ENCODE data around the gene NAB2. TPM values are rescaled to one million over a fixed set of nuclear protein-coding genes. Genes with fewer than 3 reads are reported as not detected.

NAB2 gene
- total RNA-seq, 4 donors from 2014 or later: 7.4 to 17.0 (median 10.3) TPM

- Histone ChIP-seq H3K27ac (peak within 1 kb of the TSS; percentile 84 to 99 (median 92)), H3K27me3 (no peaks in the 10 kb centered on the region), H3K9me3 (no peaks in the 10 kb centered on the region), H3K36me3 (no peaks in the 10 kb centered on the region), H3K4me1 (peaks cover 0 to 47% (median 9%) of the 10 kb centered on the region in 4 donors), H3K4me3 (peak within 1 kb of the TSS; percentile 65 to 92 (median 78))
- DNase-seq: peak; percentile 70 to 91 (median 87)
- peak; percentile 51 to 85 for TF ChIP-seq POLR2A (IDR thresholded peaks at IDR 0.05)
- no peak for TF ChIP-seq CTCF (IDR thresholded peaks at IDR 0.05)
Measured at GRCh38 chr12:57127726-57128518, 39.0 kb downstream of the NAB2 start, which contains the start of gene LRP1. Gene LRP1 (plus strand): TSS chr12:57128483. CDS start chr12:57128965, 482 bp downstream.

GRCh38 chr12:57128519-57129247 is 39.8 kb downstream of the NAB2 start:
- peak overlapping the region; percentile 84 to 99 (median 92) for H3K27ac ChIP-seq
- peak overlapping the region; percentile 65 to 92 (median 78) for H3K4me3 ChIP-seq
- no peaks in the 10 kb centered on the region for H3K9me3 ChIP-seq
- H3K27me3 ChIP-seq: no peaks in the 10 kb centered on the region
- no peaks in the 10 kb centered on the region for H3K36me3 ChIP-seq
- TF ChIP-seq POLR2A (IDR thresholded peaks at IDR 0.05): no peak
- no peak for TF ChIP-seq CTCF (IDR thresholded peaks at IDR 0.05)
- peaks cover 0 to 53% (median 9%) of the 10 kb centered on the region in 4 donors for H3K4me1 ChIP-seq
- peak in 1 of 3 donors; percentile 49 for DNase-seq

- Histone ChIP-seq H3K27me3 (no peaks in the 10 kb centered on the region), H3K9me3 (no peaks in the 10 kb centered on the region), H3K27ac (peak overlapping the region; percentile 84 to 99 (median 92)), H3K4me3 (peak overlapping the region; percentile 65 to 92 (median 78)), H3K4me1 (peaks cover 0 to 60% (median 9%) of the 10 kb centered on the region in 4 donors), H3K36me3 (no peaks in the 10 kb centered on the region)
- no peak for TF ChIP-seq CTCF (IDR thresholded peaks at IDR 0.05)
- TF ChIP-seq POLR2A (IDR thresholded peaks at IDR 0.05): no peak
- DNase-seq: no peak
Measured at GRCh38 chr12:57129321-57129842, 40.5 kb downstream of the NAB2 start.

GRCh38 chr12:57129889-57130288 is 41.0 kb downstream of the NAB2 start:
- H3K4me1 ChIP-seq: peaks cover 0 to 63% (median 9%) of the 10 kb centered on the region in 4 donors
- no peaks in the 10 kb centered on the region for H3K36me3 ChIP-seq
- H3K27me3 ChIP-seq: no peaks in the 10 kb centered on the region
- peak overlapping the region; percentile 3 to 92 (median 66) for H3K4me3 ChIP-seq
- H3K27ac ChIP-seq: peak overlapping the region; percentile 14 to 99 (median 92)
- DNase-seq: no peak
- no peak for TF ChIP-seq CTCF (IDR thresholded peaks at IDR 0.05)
- TF ChIP-seq POLR2A (IDR thresholded peaks at IDR 0.05): no peak
- no peaks in the 10 kb centered on the region for H3K9me3 ChIP-seq

- no peaks in the 10 kb centered on the region for H3K27me3 ChIP-seq
- H3K9me3 ChIP-seq: no peaks in the 10 kb centered on the region
- H3K4me1 ChIP-seq: peaks cover 0 to 73% (median 9%) of the 10 kb centered on the region in 4 donors
- H3K36me3 ChIP-seq: no peaks in the 10 kb centered on the region
- H3K27ac ChIP-seq: peak overlapping the region; percentile 14 to 99 (median 92)
- DNase-seq: no peak
- no peak for TF ChIP-seq CTCF (IDR thresholded peaks at IDR 0.05)
- TF ChIP-seq POLR2A (IDR thresholded peaks at IDR 0.05): no peak
- peak overlapping the region in 2 of 4 donors; percentile 65 to 92 for H3K4me3 ChIP-seq
Measured at GRCh38 chr12:57130941-57131340, 42.0 kb downstream of the NAB2 start.
